Measurements from ENCODE around the gene SERPINF2.

- no peak for TF ChIP-seq CTCF (IDR thresholded peaks at IDR 0.05)
- no peak for TF ChIP-seq ZFX (IDR thresholded peaks at IDR 0.05; ENCODE audit: borderline replicate concordance)
Observed at GRCh38 chr17:1718362-1719165, 24.1 kb upstream of the SERPINF2 start.

Data from 22Rv1 (cell line).